NCI-H748 (cell line): Measurements from ENCODE around the gene MSI2.
A peak's percentile ranks its signal among the peaks of the same experiment; 100 is the strongest.

Experiments used
- DNase-seq: peaks from one replicate; lab custom pipeline; 2025; ENCODE audit not compliant: unreplicated experiment; lab: John Stamatoyannopoulos, UW

The MSI2 gene

DNA sequence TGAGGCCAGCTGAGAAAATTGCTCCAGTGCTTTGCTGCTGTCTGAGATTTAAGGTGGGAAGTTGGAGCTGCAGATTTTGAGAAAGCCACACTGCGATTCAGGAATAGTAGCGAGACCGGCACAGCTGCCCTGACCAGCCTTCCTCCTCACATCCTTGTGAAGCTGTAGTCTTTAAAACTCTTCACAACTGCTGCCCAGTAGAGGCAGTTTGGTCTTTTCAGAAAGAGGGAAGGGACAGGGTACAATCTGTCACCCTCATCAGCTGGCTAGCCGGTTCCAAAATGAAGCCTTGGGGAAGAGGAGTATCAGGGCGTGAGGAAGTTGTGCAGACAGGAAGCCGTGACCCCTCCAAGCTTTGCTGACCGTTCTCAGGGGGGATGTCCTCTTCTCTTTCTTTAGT is 195.3 kb downstream of the MSI2 start:
- no peak for DNase-seq

DNA sequence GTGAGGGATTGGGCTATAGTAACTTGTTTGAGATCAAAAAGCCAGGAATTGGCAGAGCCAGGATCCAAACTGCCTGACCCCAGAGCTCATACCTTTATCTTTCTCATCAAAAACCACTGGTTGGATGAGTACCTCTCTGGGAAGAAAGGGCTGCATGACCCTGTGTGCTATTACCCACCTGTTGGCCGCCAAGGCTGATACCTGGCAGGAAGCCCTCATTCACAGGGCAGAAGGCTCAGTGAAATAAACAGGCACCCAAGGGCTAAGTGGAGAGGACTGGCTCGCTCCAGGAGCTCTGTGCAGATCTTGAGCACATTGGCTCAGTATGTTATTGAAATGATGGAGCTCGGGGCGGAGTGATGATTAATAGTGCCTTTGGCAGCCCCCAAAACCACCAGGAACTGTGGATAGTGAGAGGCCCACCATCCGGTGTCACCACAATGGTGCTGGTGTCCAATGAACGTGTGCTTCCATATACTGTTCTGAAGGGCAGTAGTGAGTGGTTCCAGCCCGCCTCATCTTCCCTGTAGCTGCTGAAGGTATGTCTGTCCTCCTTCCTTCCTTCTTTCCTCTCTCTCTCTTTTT is 197.6 kb downstream of the MSI2 start:
- DNase-seq: no peak

DNA sequence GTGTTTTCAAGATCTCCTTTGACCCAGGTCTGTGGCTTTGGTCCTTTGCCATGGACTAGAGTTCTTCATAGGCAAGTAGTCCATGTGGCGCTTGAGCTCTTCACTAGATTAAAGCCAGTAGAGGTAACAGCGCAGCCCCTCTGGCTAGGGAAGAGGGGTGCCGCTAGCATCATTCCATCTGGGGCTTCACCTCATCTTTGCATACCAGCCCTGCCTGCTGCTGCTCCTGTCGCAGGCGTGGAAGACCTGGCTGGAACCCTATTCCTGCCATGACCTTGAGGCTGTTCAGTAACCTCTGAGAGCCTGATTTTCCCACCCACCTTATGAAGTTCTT is 198.4 kb downstream of the MSI2 start:
- DNase-seq: no peak

GRCh38 chr17:57455063-57455914 is 199.0 kb downstream of the MSI2 start:
- no peak for DNase-seq

DNA sequence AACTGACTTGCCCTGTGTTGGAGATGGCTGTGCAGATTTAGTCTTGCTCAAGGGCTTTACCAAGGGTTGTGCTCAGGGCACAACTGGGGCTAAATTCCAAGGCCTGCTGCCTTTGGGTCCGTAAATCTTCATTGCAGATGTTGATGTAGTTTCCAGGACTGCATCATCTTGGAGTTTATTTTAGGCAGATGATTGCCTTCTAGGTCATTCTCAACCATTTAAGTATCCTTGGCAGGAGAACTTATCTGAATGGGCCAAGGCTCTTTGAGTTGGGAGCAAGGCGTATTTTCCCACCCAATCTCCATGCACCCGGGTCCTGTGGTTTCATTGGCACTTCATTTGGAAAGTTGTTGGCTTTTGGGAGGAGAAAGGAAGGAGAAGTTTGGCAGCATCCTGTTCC is 200.3 kb downstream of the MSI2 start:
- no peak for DNase-seq

GRCh38 chr17:57457188-57457587 is 200.9 kb downstream of the MSI2 start:
- no peak for DNase-seq

DNA sequence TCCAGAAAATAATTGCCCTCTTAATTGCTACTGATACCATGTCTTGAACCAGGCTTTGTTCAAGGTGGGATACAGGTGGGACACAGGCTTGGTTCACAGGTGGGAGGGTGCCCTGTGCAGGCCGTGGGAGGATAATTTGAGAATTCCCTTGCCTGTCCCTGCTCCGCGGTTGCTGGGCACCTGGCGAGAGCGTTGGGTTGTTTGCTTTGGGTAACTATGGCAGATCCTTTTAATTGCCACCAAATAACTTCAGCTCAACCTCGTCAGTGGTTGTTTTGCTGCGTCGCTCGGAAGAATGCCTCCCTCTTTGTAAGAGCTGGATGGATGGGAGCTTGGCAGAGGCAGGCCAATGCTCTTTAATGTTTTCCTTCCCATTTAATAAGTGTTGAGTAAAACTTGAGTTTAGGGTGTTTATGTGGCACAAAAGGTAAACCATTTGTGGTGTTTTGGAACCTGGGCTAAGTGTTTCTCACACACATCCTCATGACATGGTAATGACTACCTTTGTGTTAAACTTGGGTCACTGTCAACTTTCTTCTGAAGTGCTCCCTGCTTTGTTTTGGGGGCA is 202.5 kb downstream of the MSI2 start:
- DNase-seq: peak; percentile 64

- no peak for DNase-seq
These were observed 203.1 kb downstream of the MSI2 start for GRCh38 chr17:57459286-57459915.

DNA sequence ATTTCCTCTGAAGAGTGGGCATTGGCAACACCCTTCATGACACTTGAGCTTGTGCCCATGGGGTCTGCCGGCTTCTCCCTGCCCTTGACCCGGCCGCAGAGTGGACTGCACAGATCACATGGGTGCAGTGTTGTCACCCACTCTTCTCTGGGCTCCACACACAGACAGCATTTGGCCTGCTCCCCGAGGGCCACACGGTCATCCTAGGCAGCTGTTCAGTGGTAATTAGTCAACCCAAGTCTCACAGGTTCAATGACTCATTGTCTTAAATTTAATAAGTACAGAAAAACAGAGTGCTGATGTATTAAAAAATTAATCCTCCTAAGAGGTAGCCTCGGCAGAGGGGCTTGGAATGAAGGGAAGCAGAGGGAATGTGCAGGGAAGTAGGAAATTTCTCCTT is 204.8 kb downstream of the MSI2 start:
- no peak for DNase-seq

DNA sequence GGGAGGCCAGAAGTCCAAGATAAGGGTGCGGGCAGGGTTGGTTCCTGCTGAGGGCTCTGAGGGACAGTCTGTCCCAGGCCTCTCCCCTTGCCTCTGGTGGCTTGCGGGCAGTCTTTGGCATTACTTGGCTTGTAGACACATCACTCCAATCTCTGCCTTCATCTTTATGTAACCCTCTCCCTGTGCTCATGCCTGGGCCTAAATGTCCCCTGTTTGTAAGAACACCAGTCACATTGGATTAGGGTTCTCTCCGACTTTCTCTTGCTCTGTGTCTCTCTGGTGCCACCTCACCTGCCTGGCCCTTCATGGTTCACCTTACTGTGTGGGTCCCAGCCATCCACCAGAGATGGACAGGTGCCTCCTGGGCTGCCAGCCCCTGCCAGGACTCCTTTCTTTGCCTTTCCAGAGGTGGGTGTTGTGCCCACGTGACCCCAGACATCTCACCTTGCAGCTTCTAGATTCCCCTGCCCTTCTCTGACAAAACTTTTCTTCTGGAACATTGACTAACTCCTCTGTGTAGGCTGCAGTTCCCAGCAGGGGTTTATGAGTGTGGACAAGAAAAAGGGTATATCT is 205.8 kb downstream of the MSI2 start:
- DNase-seq: no peak

- DNase-seq: no peak
These were observed 207.0 kb downstream of the MSI2 start for GRCh38 chr17:57463103-57463885.

DNA sequence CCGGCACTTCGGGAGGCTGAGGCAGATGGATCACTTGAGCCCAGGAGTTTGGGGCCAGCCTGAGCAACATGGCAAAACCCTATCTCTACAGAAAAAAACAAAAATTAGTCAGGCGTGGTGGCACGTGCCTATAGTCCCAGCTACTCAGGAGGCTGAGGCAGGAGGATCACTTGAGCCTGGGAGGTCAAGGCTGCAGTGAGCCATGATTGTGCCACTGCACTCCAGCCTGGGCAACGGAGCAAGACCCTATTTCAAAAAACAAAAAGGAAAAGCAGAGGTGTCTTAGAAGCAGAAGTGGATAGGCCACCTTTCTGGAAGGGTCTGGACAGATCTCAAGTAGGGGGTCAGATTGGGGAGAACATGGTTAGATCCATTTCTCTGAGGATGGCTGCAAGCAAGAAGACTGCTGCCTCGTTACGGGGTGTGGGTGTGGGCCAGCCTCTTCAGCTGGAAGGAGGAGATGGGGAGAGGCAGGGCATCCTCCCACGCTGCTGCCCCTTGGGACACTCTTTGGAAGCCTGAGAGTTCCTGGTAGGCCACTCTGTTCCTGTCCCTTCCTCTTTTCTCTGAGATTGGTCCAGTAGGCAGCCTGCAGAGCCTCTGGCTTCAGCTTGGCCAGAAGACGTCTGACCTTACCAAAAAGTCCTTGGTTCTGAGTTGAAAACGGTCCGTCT is 208.0 kb downstream of the MSI2 start:
- no peak for DNase-seq

DNA sequence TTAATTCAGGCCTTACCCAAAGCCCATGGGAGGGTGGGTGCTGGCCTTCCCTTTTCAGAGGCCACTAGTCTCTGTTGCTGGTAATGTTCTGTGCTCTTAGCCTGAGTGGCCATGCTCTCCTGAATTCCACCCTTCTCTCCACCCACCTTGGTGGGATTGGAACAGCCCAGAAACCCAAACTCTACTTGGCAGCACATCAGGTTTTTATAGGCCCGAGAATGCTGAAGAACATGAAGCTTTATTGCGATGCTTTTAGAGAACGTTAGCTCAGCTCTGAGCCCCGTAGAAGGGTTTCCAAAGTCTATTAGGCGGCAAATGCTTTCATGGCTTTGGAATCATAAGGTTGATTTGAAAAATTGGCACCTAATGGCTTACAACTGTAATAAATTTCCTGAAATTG is 209.3 kb downstream of the MSI2 start:
- no peak for DNase-seq

- DNase-seq: peak; percentile 18
These were observed 209.7 kb downstream of the MSI2 start for GRCh38 chr17:57466017-57466471.

- no peak for DNase-seq
These were observed 210.2 kb downstream of the MSI2 start for GRCh38 chr17:57466521-57466920.

- no peak for DNase-seq
These were observed 210.9 kb downstream of the MSI2 start for GRCh38 chr17:57467226-57467625.

DNA sequence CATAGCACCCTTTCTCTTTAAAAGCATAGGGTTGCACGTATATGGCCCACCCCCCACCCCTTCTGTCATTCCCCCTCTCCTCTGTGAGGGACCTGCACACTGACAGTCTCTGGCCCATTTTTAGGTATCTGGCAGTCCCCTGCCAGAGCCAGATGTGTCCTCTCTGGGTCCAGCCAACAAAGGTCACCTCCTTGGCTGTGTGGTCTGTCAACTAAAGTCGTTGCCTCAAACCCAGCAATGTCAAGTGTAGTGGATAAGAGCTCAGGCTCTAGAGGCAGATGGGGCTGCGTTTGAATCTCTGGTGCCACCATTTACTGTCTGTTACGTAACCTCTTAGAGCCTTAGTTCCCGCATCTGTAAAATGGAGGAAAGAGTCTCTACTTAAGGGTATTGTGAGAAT is 211.5 kb downstream of the MSI2 start:
- no peak for DNase-seq

DNA sequence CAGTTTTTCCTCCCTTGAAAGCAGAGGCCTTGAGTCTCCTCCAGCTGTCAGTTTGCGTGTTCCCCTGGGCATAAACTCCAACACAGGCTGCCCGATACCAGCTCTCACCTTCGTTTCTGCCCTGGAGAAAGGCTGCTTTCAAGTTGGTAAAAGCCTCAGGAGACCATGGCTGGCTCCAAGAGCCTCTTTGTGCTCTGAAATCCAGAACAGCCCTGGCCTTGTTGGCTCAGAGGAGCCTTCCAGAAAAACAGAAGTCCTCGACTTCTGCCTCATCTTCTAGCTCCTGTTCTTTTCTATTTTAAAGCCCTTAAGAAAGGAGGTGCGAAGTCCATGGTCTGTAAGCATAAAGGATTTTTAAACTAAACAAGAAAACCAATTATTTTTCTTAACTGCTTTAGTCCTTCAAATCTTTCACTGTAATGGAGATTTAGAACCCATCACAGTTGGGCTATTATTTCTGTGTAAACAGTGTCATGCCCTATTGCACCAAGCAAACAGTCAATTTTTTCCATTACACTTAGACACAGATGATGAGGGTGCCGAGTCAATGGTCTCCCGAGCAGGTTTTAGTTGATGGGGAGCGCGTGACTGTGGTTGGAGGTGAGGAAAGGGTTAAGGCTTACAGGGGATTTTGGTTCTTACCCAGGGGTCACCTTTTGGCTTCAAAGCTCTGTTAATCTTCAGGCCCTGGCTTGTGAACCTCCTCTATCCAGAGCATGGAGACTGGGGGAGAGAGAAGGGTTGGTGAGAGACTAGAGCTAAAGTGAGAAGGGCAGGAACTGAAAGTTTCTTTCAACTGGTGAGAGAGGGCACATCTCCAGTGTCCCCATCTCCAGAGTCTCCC is 212.8 kb downstream of the MSI2 start:
- peak; percentile 81 for DNase-seq

DNA sequence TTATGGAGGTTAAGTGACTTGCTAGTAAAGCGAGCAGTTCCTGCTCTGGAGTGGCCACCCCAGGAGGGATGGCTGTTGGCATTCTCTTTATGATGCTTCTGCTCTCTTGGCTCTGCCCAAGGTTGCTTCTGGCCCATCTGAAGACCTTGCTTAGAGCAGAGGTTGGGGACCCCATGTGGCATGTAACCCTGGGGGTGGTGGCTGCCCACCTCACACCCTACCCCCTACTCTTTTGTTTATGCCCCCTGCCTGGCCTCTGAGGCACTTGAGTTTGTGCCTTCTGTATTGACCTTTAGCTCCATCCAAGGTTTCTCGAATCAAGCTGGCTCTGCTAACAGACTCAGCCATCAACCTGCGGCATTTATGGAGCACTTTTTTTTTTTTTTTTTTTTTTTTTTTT is 214.6 kb downstream of the MSI2 start:
- no peak for DNase-seq
